SK-N-SH (cell line): ENCODE results near the gene CERS1. TPM values are rescaled to one million over a fixed set of nuclear protein-coding genes. Genes with fewer than 3 reads are reported as not detected.

Source experiments
- CTCF ChIA-PET: fragments of 300-600, 350-600 bp; formaldehyde crosslinking; extraction: SDS; loops from one replicate; lab custom pipeline; 2021; lab: Yijun Ruan, JAX
- POLR2A ChIA-PET: fragments of 350-600 bp; sonication (Branson Sonifier 250); formaldehyde crosslinking; extraction: SDS; loops from one replicate; lab custom pipeline; 2020; ENCODE audit warnings: antibody characterized with exemption, inconsistent platforms; lab: Yijun Ruan, JAX
- DNase-seq: peaks from one replicate; pipeline ENCODE4 v3.0.0; 2012
- H2AFZ ChIP-seq: fragments of 200-600 bp; sonication (generic); 2 replicates; pipeline ENCODE4 v1.8.1; 2016; ENCODE audit warnings: antibody characterized with exemption, mild to moderate bottlenecking, low read depth
- H3F3A ChIP-seq: fragments of 200-600 bp; sonication (generic); replicated peaks from 2 replicates; pipeline ENCODE3; 2016; ENCODE audit warnings: antibody characterized with exemption, mild to moderate bottlenecking; ENCODE audit not compliant: insufficient read depth
- H3K27ac ChIP-seq, 2 experiments: fragments of 200-500 bp in 1 of 2; fragments of 200-600 bp in 1 of 2; sonication (Bioruptor generic) in 1 of 2; sonication (generic), shearing (Covaris generic) in 1 of 2; 2 replicates each; pipeline versions ENCODE4 v1.5.1 to v1.6.1; 2014 to 2016; ENCODE audit warnings: low read depth in 2 of 2, inconsistent platforms in 1 of 2, low read length in 1 of 2, mild to moderate bottlenecking in 1 of 2, mixed read lengths in 1 of 2
- H3K27me3 ChIP-seq: fragments of 200-600 bp; sonication (generic), shearing (Covaris generic); 2 replicates; pipeline ENCODE4 v1.6.1; 2016; ENCODE audit warnings: mixed run types; ENCODE audit not compliant: insufficient read depth
- H3K36me3 ChIP-seq, 2 experiments: fragments of 200-500 bp in 1 of 2; fragments of 200-600 bp in 1 of 2; sonication (Bioruptor generic) in 1 of 2; sonication (generic) in 1 of 2; replicated peaks in 1 of 2; 2 replicates each; pipeline versions ENCODE3 to v1.5.1; 2014 to 2016; ENCODE audit warnings: low read length in 1 of 2, mild to moderate bottlenecking in 1 of 2; ENCODE audit not compliant: insufficient read depth in 2 of 2, control insufficient read depth in 1 of 2
- H3K4me1 ChIP-seq, 2 experiments: fragments of 200-500 bp in 1 of 2; fragments of 200-600 bp in 1 of 2; sonication (Bioruptor generic) in 1 of 2; sonication (generic), shearing (Covaris generic) in 1 of 2; 2 replicates each; pipeline versions ENCODE4 v1.5.1 to v1.6.1; 2014 to 2016; ENCODE audit warnings: low read depth in 1 of 2, low read length in 1 of 2, mixed run types in 1 of 2; ENCODE audit not compliant: insufficient read depth in 2 of 2, control insufficient read depth in 1 of 2
- H3K4me2 ChIP-seq: fragments of 200-600 bp; sonication (generic), shearing (Covaris generic); 2 replicates; pipeline ENCODE4 v1.6.1; 2017; ENCODE audit warnings: mixed run types
- H3K4me3 ChIP-seq, 2 experiments: fragments of 200-500 bp in 1 of 2; fragments of 200-600 bp in 1 of 2; sonication (Bioruptor generic) in 1 of 2; sonication (generic), shearing (Covaris generic) in 1 of 2; 2 replicates each; pipeline versions ENCODE4 v1.5.1 to v1.8.1; 2014 to 2016; ENCODE audit warnings: low read depth in 2 of 2, inconsistent platforms in 1 of 2, low read length in 1 of 2, mild to moderate bottlenecking in 1 of 2, mixed read lengths in 1 of 2, moderate library complexity in 1 of 2
- H3K79me2 ChIP-seq: fragments of 200-600 bp; sonication (generic); 2 replicates; pipeline ENCODE4 v1.8.1; 2017; ENCODE audit warnings: mild to moderate bottlenecking; ENCODE audit not compliant: insufficient read depth
- H3K9ac ChIP-seq: fragments of 200-600 bp; sonication (generic); 2 replicates; pipeline ENCODE4 v1.6.1; 2017; ENCODE audit warnings: mixed run types
- H3K9me2 ChIP-seq: fragments of 200-600 bp; sonication (generic); 2 replicates; pipeline ENCODE4 v1.6.1; 2017; ENCODE audit warnings: mixed run types
- H3K9me3 ChIP-seq: fragments of 200-600 bp; sonication (generic); 2 replicates; pipeline ENCODE4 v1.6.1; 2017; ENCODE audit warnings: mixed run types, mild to moderate bottlenecking, moderate library complexity
- H4K20me1 ChIP-seq: fragments of 200-600 bp; sonication (generic); 2 replicates; pipeline ENCODE4 v1.6.1; 2017; ENCODE audit warnings: mild to moderate bottlenecking, mixed run types; ENCODE audit not compliant: insufficient read depth
- CTCF ChIP-seq: fragments of 200-600 bp; sonication (generic); IDR thresholded peaks from 2 replicates; pipeline ENCODE4 v1.6.1; 2017; ENCODE audit warnings: antibody characterized with exemption, mild to moderate bottlenecking, moderate library complexity
- EP300 ChIP-seq, 2 experiments: IDR thresholded peaks; 2 replicates each; pipeline versions ENCODE4 v1.4.0 to v1.6.1; 2012; ENCODE audit warnings: borderline replicate concordance in 1 of 2, low read depth in 1 of 2, low read length in 1 of 2
- FOXJ3 ChIP-seq: sonication (generic); formaldehyde crosslinking; IDR thresholded peaks from 2 replicates; pipeline ENCODE4 v1.5.1; 2020; ENCODE audit warnings: mild to moderate bottlenecking, missing genetic modification reagents
- IRF3 ChIP-seq: fragments of 150-350 bp; IDR thresholded peaks from 2 replicates; pipeline ENCODE4 v1.6.1; 2016; ENCODE audit warnings: mild to moderate bottlenecking, low read depth, low read length
- JUND ChIP-seq: IDR thresholded peaks from 2 replicates; pipeline ENCODE4 v1.4.0; 2012
- NFIC ChIP-seq: IDR thresholded peaks from 2 replicates; pipeline ENCODE4 v1.4.0; 2012; ENCODE audit warnings: borderline replicate concordance
- NRF1 ChIP-seq: IDR thresholded peaks from 2 replicates; pipeline ENCODE4 v1.6.1; 2012; ENCODE audit warnings: low read depth, mild to moderate bottlenecking, low read length
- SMC3 ChIP-seq: IDR thresholded peaks from 2 replicates; pipeline ENCODE4 v1.6.1; 2012; ENCODE audit warnings: low read depth, low read length, improper control_type of control experiment
- TAF1 ChIP-seq: IDR thresholded peaks from 2 replicates; pipeline ENCODE4 v1.6.1; 2012; ENCODE audit warnings: low read depth, mild to moderate bottlenecking, low read length, moderate library complexity, borderline replicate concordance
- USF2 ChIP-seq: fragments of 150-350 bp; IDR thresholded peaks from 2 replicates; pipeline ENCODE4 v1.6.1; 2017; ENCODE audit warnings: antibody characterized with exemption, low read length, low read depth, borderline replicate concordance
- WGBS: methylation state at CpG from one replicate; pipeline ENCODE4 v1.1.6; 2017; ENCODE audit warnings: low lambda C conversion rate; 5-methylcytosine and 5-hydroxymethylcytosine counted together
- polyA plus RNA-seq, 3 experiments: library from polyadenylated mRNA; depleted of rRNA; stranded (reverse); fragments of >200 nt; gene quantifications; 2 replicates each; pipeline ENCODE4 v1.2.3, GENCODE V29; 2012

Gene CERS1
- polyA plus RNA-seq, 1 of the 3 experiments (the other 2 are of a cell fraction), result 7.3 TPM

GRCh38 chr19:18924684-18925213 is 28.8 kb upstream of the CERS1 start:
- no peak for DNase-seq
- no peak overlapping the region for H3K9ac ChIP-seq
- ChIA-PET POLR2A (no interaction called here), CTCF (interaction anchor here (2.4 kb wide), 1 partner anchor 30 kb away, joined by 11 read pairs; no protein-coding TSS in a partner anchor)
- no peaks in the 10 kb centered on the region for H3K9me3 ChIP-seq
- no peak overlapping the region for H3K27ac ChIP-seq
- H3K27me3 ChIP-seq, result no peaks in the 10 kb centered on the region
- H3K4me1 ChIP-seq, result peaks cover 0 to 9% of the 10 kb centered on the region in 2 experiments; a peak in 1 of 4 replicates
- no peak for TF ChIP-seq USF2
- no peak for TF ChIP-seq NFIC
- TF ChIP-seq NRF1, result no peak
- no peak for TF ChIP-seq TAF1
- TF ChIP-seq SMC3, result no peak
- H2AFZ ChIP-seq, result no peak overlapping the region
- H3K36me3 ChIP-seq, result peaks cover 11 to 45% of the 10 kb centered on the region in 2 experiments
- peaks cover 26% of the 10 kb centered on the region for H3K79me2 ChIP-seq
- 0 out of 2 replicates have a peak, but pooled peaks cover 8% of the 10 kb centered on the region for H4K20me1 ChIP-seq
- H3K4me3 ChIP-seq, result no peak overlapping the region
- peaks cover 21% of the 10 kb centered on the region for H3F3A ChIP-seq
- H3K9me2 ChIP-seq, result no peaks in the 10 kb centered on the region
- H3K4me2 ChIP-seq, result no peak overlapping the region
- WGBS, result 95% methylated on average over 11 of the region's 15 CpGs

- no peak overlapping the region for H2AFZ ChIP-seq
- H3K4me2 ChIP-seq, result no peak overlapping the region
- no peak overlapping the region for H3K27ac ChIP-seq
- H3K79me2 ChIP-seq, result peaks cover 45% of the 10 kb centered on the region
- CTCF ChIA-PET, result interaction anchor here (0.9 to 7.2 kb wide), 3 partner anchors 27 to 472 kb away, joined by 3 to 76 read pairs (median 3); partner anchors contain the start of gene CERS1
- H3K9me2 ChIP-seq, result no peaks in the 10 kb centered on the region
- POLR2A ChIA-PET, result no interaction called here
- TF ChIP-seq JUND (no peak), EP300 (IDR thresholded peaks at IDR 0.05; ENCODE audit: borderline replicate concordance in 1 of 2, low read depth in 1 of 2, low read length in 1 of 2) (no peak), FOXJ3 (CRISPR knock-in tag) (no peak), CTCF (no peak), IRF3 (no peak)
- H3F3A ChIP-seq, result peaks cover 25% of the 10 kb centered on the region
- peaks cover 11% of the 10 kb centered on the region; the same call in 1 of the 2 replicates for H4K20me1 ChIP-seq
- peaks cover 3 to 12% of the 10 kb centered on the region in 2 experiments; a peak in 2 of 4 replicates for H3K4me1 ChIP-seq
- no peak overlapping the region for H3K9ac ChIP-seq
- no peaks in the 10 kb centered on the region for H3K27me3 ChIP-seq
- H3K9me3 ChIP-seq, result no peaks in the 10 kb centered on the region
- DNase-seq, result no peak
- H3K36me3 ChIP-seq, result peaks cover 11 to 33% of the 10 kb centered on the region in 2 experiments
- no peak overlapping the region for H3K4me3 ChIP-seq
- 97% methylated on average over 10 of the region's 29 CpGs for WGBS
These were observed 26.4 kb upstream of the CERS1 start for GRCh38 chr19:18922228-18922985.
